ENCODE measurements around the gene LIN9. TPM values are rescaled to one million over a fixed set of nuclear protein-coding genes. Genes with fewer than 3 reads are reported as not detected.
A peak's percentile ranks its signal among the peaks of the same experiment; 100 is the strongest.

The LIN9 gene, protein sequence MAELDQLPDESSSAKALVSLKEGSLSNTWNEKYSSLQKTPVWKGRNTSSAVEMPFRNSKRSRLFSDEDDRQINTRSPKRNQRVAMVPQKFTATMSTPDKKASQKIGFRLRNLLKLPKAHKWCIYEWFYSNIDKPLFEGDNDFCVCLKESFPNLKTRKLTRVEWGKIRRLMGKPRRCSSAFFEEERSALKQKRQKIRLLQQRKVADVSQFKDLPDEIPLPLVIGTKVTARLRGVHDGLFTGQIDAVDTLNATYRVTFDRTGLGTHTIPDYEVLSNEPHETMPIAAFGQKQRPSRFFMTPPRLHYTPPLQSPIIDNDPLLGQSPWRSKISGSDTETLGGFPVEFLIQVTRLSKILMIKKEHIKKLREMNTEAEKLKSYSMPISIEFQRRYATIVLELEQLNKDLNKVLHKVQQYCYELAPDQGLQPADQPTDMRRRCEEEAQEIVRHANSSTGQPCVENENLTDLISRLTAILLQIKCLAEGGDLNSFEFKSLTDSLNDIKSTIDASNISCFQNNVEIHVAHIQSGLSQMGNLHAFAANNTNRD
- total RNA-seq = 1 to 10 TPM; 2.1 to 4.7 (median 2.8) TPM

DNA sequence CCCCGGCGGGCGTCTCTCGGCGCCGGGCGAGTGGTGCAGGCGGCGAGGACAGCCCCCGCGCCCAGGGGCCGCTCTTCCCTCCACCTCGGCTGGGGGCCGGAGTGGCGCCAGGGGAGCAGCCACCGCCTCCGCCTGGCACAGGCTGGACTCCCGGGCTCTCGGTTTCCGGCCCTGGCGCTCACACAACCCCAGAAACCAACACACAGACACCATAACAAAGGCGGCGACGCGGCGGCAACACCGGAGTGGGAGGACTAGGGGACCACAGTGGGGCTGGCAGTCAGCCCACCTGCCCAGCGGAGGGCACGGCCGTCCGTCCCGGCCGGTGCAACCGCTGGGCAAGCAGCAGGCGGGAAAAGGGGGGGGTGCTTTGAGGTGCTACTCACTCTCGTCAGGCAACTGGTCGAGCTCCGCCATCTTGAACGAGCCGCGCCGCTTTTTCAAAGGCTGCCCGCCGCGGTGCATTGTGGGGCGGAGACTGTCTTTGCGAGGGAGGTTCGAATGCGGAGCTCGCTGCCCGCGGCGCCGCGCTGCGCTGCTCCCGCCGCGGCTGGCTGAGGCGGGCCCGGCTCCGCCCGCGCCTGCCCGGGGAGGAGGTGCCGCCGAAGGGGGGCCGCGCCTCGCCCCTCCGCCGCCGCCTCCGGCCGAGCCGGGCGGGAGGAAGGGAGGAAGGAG is at the start of gene LIN9:
Gene LIN9, minus strand, starts transcription at position 442 of the 675 bp plus-strand sequence. Its CDS starts 25 bp downstream, at position 417.
- peak in 1 of 2 donors; percentile 39 for TF ChIP-seq POLR2A (IDR thresholded peaks at IDR 0.05)
- TF ChIP-seq, protein P1, sequence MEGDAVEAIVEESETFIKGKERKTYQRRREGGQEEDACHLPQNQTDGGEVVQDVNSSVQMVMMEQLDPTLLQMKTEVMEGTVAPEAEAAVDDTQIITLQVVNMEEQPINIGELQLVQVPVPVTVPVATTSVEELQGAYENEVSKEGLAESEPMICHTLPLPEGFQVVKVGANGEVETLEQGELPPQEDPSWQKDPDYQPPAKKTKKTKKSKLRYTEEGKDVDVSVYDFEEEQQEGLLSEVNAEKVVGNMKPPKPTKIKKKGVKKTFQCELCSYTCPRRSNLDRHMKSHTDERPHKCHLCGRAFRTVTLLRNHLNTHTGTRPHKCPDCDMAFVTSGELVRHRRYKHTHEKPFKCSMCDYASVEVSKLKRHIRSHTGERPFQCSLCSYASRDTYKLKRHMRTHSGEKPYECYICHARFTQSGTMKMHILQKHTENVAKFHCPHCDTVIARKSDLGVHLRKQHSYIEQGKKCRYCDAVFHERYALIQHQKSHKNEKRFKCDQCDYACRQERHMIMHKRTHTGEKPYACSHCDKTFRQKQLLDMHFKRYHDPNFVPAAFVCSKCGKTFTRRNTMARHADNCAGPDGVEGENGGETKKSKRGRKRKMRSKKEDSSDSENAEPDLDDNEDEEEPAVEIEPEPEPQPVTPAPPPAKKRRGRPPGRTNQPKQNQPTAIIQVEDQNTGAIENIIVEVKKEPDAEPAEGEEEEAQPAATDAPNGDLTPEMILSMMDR (IDR thresholded peaks at IDR 0.05 in 4 of 5, conservative IDR thresholded peaks at IDR 0.05 in 1 of 5) = no peak
- H3K4me3 ChIP-seq = peak within 1 kb of the TSS; percentile 86 to 98 (median 96)
- DNase-seq (peak; percentile 69 to 75), ATAC-seq (peak; percentile 96 to 99)
- peaks cover 7 to 9% of the 10 kb centered on the region in 2 donors for H3K4me1 ChIP-seq
- intact Hi-C loops (cut with DNase I; ENCODE audit: low total_unique reads) = loop anchor here (2.0 kb wide), 1 partner anchor 98 kb away; no protein-coding TSS in a partner anchor
- H3K9me3 ChIP-seq = no peaks in the 10 kb centered on the region
- peak within 1 kb of the TSS; percentile 76 to 85 (median 82) for H3K27ac ChIP-seq
- H3K36me3 ChIP-seq = no peaks in the 10 kb centered on the region
- in situ Hi-C loops (cut with MboI; ENCODE audit: low sequenced_read_pairs in 4 of 4) = no loop called here
- no peaks in the 10 kb centered on the region for H3K27me3 ChIP-seq

DNA sequence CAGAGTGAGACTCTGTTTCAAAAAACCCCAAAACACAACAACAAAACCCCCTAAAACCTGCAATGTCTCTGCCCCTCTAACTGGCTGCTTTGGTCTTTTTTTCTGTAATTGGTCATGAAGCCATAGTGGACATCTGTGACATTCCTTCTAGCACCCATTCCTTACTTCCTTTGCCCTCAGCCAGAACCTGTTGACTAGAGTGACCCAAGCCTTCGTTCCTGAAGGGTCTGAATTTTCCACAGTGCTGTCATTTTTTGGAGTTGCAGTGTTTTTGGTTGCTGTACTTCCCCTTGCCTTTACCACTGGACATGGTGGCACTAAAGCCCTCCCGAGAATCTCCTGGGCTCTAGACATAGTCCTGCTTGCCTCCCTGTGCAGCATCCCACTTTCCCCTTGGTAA is 48.5 kb upstream of the LIN9 start:
- Histone ChIP-seq H3K4me1 (peaks cover 12 to 16% of the 10 kb centered on the region in 2 donors), H3K9me3 (no peaks in the 10 kb centered on the region), H3K27ac (no peak overlapping the region), H3K36me3 (peaks cover 0 to 23% of the 10 kb centered on the region in 2 donors), H3K4me3 (no peak overlapping the region), H3K27me3 (no peaks in the 10 kb centered on the region)
- no peak for ATAC-seq
- no peak for DNase-seq
- in situ Hi-C loops (cut with MboI; ENCODE audit: low sequenced_read_pairs in 4 of 4) = no loop called here
- intact Hi-C loops (cut with DNase I; ENCODE audit: low total_unique reads) = no loop called here
- TF ChIP-seq, protein P1 (IDR thresholded peaks at IDR 0.05 in 4 of 5, conservative IDR thresholded peaks at IDR 0.05 in 1 of 5) = no peak
- TF ChIP-seq POLR2A (IDR thresholded peaks at IDR 0.05) = no peak

DNA sequence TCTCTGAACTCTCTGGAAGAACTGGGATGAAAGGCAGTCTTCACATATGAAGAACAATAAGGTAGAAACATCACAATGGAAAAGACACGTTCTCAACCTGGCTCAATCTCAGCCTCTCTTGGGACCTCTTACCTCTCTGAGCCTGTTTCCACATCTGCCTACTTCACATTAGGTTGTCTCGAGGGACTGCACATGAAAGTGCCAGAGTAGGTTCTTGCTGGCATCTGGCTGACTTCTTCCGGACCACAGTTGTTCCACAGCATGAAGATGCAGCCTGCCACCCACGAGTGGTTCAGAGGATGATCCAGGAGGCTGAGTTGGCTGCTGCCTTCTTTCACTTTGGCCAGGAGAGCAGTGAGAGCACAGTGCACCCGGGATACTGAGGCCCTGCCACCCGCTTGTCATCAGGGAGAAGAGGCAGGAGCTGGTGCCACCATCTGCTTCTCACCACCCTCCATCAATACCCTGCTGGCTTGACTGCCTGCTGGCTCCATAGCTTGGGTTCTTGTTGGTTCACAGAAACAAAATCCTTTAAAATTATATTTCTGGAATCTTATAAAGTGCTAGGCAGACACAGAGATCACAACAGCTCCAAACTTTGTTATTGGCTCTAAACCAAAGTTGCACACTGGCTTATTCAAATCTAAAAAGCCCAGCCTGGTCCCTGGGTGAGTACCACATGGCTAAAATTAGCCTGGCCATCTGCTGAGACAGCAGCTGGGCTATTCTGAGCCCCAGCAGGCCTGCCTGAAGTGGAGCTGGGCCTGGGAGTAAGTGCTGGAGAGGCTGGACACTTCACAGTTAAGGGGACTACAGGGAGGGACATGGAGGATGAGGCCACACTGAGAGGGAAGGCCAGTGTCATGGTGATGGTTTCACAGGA is 46.9 kb upstream of the LIN9 start:
- DNase-seq (peak in 1 of 2 donors; percentile 30), ATAC-seq (peak; percentile 80 to 81)
- in situ Hi-C loops (cut with MboI; ENCODE audit: low sequenced_read_pairs in 4 of 4) (no loop called here), intact Hi-C loops (cut with DNase I; ENCODE audit: low total_unique reads) (no loop called here)
- TF ChIP-seq POLR2A (IDR thresholded peaks at IDR 0.05) = no peak
- TF ChIP-seq, protein P1 (IDR thresholded peaks at IDR 0.05 in 4 of 5, conservative IDR thresholded peaks at IDR 0.05 in 1 of 5) = no peak
- H3K4me3 ChIP-seq = no peak overlapping the region
- H3K9me3 ChIP-seq = no peaks in the 10 kb centered on the region
- H3K36me3 ChIP-seq = peaks cover 0 to 12% of the 10 kb centered on the region in 2 donors
- H3K4me1 ChIP-seq = peaks cover 12 to 16% of the 10 kb centered on the region in 2 donors
- no peaks in the 10 kb centered on the region for H3K27me3 ChIP-seq
- peak overlapping the region; percentile 50 to 66 (median 61) for H3K27ac ChIP-seq

DNA sequence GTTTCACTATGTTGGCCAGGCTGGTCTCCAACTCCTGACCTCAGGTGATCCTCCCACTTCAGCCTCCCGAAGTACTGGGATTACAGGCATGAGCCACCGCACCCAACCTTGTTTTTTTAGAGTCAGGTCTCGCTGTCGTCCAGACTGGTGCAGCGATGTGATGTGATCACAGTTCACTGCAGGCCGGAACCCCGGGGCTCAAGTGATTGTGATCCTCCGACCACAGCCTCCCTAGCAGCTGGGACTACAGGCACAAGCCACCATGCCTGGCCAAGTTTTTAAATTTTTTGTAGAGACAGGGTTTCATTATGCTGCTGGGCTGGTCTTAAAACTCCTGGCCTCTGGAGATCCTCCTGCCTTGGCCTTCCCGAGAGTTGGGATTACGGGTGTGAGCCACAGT is 46.1 kb upstream of the LIN9 start:
- ATAC-seq (no peak), DNase-seq (no peak)
- in situ Hi-C loops (cut with MboI; ENCODE audit: low sequenced_read_pairs in 4 of 4) = no loop called here
- H3K4me1 ChIP-seq = peaks cover 12 to 16% of the 10 kb centered on the region in 2 donors
- H3K27ac ChIP-seq = no peak overlapping the region
- H3K27me3 ChIP-seq = no peaks in the 10 kb centered on the region
- H3K36me3 ChIP-seq = peaks cover 0 to 10% of the 10 kb centered on the region in 2 donors
- H3K9me3 ChIP-seq = no peaks in the 10 kb centered on the region
- TF ChIP-seq, protein P1 (IDR thresholded peaks at IDR 0.05 in 4 of 5, conservative IDR thresholded peaks at IDR 0.05 in 1 of 5) = no peak
- no peak for TF ChIP-seq POLR2A (IDR thresholded peaks at IDR 0.05)
- intact Hi-C loops (cut with DNase I; ENCODE audit: low total_unique reads) = no loop called here
- H3K4me3 ChIP-seq = no peak overlapping the region
